Activated CD4-positive, alpha-beta T cell treated with anti-CD3 and anti-CD28 coated beads, Interleukin-2, amount 50 U/mL, for 24 hours (primary cell): ENCODE data around the gene KCNN3.

Source experiments
- DNase-seq, 2 donors: peaks; one replicate each; pipeline ENCODE4 v3.0.0-alpha.2; 2020; ENCODE audit warnings: low read depth in 1 of 2, low spot score in 1 of 2

KCNN3 gene

DNA sequence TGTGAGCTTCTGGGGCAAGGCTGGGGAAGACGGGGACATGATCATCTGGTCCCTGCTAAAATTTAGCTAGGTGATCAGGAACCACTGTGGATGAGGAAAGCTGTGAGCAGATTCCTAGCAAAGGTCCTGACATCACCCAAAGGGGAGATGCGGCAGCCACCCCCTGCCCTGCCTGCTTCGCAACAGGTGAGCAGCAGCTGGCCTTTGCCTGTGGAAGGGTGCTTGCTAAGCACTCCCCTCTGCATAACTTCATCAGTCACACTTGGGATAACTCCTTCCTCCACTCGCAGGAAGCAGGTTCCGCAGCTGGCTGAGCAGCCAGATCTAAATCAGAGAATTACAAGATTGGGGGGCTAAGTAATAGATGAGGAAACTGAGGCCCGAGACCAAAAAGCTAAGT, 51.2 kb downstream of the KCNN3 start:
- DNase-seq, result no peak

DNA sequence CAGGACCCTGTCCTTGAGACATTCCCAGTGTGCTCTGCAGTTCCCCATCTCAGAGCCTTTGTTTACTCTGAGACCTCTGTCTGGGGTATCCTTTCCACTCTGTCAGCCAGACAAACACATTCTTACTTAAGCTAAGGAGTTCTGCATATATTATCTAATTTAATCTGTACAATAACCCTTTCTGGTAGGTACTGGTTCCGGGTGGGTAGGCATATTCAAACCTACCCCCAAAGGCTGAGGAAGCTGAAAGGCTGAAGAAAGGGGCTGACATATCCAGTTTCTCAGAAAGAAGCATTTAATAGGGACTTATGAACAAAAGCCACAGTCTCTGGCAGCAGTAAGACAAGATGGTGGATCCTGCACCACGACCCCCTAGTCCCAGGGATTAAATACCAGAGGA, 53.1 kb downstream of the KCNN3 start:
- no peak for DNase-seq

DNA sequence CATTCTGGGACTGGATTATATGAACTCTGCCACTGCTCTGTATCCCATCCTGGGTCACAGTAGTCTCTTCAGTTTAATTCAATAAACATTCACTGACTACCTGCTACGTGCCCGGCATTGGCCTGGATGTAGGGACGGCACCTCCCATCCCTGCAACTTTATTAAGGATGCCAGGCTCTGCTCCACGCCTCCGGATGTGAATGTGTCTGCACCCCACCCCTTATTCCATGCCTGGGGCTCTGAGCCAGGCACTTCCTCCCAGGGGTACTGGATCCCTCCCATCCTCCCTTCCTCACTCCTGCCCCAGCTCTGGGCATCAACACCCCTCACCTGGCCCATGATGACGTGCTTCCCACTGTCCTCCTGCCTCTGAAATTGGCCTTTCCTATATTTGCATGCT, 53.7 kb downstream of the KCNN3 start:
- DNase-seq, result no peak

DNA sequence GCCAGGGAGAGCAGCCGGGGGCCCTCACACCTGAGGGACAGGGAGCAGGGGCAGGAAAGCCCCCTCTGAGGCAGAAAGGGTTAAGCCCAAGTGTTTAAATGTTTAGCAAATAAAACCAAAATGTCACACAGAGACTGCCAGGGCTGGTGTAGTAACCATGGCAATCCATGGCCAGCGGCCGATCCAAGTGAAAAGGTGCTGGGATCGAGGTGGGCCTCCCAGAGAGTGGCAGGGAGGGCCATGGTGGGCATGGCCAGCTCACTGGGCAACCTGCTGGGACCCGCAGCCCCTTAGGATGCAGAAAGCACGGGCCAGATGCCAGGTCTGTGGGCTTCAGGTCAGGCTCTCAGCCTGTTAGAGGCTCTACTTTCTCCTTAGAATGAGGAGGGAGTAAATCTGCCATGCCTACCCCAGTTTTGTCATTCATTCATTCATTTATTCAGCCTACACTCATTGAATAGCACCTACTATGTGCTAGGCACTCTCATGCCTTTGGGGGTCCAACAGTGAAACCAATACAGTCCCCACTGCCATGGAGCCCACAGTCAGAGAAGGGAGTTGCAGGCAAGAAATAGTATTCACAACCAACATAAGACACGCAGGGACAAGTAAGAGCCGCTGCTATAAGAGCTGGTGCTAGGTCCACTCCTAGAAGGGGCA, 56.1 kb downstream of the KCNN3 start:
- DNase-seq, result no peak

DNA sequence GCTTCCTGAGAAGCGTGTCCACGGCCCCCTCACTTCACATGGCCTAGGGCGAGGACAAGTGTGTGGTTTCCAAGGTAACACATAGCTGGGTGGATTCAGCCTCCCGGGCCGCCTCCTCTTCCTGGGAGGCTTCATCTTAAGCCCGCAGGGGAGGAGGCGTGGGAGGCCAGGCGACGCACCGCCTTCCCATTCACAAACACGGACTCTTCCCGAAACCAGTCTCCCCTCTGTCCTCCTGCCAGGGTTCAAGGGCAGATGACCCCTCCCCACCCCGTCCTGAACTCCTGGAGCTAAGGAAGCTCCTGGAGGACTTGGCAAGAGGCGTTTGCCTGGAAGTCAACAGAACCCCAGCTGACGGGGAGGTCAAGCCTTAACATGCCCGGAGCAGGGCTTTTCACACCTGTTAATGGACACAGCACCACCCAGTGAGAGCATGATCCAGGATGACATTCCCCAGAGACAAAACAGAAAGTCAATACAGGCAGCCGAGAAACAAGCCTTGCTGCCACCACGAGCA, 56.7 kb downstream of the KCNN3 start:
- DNase-seq, result no peak

DNA sequence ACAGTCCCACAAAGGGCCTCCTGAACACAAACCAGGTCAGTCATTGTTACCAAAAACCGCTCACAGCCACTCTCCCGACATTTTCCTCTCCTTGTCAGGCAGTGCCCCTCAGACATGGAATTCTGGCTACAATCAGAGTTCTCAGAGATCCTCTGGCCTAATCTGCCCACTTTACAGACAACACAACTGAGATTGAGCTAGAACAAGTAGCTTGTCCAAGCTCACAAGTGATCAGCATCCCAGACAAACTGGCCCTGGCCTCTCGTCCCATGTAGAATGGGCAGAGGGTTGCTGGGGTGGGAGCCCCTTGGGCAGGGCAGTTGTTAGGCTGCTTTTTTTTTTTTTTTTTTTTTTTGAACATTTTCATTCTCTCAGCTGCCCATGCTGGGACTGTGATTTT, 57.2 kb downstream of the KCNN3 start:
- DNase-seq, result no peak

- no peak for DNase-seq
These were observed 59.5 kb downstream of the KCNN3 start for GRCh38 chr1:154810571-154810970.

GRCh38 chr1:154809436-154810413, 60.4 kb downstream of the KCNN3 start:
- no peak for DNase-seq

DNA sequence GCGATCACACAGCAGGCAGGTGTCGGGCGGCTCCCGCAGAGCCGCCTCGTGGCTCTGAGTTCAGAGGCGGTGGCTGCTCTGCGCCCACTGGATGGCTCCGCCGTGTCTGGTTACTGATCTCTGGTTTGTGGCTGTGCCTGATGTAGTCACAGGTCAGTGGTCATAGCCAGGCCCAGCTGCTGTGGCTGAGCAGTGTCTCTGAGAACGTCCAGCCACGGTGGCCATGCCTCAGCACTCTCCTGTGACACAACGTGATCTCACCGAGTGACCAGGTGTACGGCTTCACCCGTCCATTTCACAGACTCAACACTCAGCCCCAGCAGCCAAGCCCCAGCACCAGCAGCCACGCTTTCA, 61.2 kb downstream of the KCNN3 start:
- no peak for DNase-seq

DNA sequence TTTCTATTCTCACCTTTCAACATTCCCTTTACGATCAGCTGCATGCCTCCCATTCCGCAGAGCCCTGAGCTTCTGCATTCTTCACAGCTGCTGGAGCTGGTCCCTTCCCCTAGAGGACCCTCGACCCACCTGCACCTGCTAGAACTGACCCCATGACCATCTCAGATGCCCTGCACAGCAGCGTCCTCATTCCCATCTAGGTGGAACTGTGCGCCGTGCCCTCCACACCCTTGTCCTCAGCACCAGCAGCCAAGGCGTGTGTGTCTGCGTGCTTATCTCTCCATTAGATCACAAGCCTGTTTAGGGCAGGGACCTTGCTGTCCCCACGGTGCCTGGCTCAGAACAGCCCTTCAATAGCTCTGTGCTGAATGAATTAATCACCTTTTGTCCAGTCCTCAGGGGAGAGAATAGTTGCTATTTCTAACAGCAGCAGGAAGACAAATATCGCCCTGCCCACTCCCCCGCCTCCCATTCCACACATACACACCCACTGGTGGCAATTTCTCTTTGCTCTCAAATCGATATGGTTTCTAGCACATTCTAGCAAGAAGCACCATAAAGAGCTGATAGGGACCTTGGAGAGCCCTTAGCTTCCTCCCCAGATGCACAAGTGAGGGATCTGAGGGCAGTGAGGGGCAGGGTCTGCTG, 61.7 kb downstream of the KCNN3 start:
- no peak for DNase-seq

DNA sequence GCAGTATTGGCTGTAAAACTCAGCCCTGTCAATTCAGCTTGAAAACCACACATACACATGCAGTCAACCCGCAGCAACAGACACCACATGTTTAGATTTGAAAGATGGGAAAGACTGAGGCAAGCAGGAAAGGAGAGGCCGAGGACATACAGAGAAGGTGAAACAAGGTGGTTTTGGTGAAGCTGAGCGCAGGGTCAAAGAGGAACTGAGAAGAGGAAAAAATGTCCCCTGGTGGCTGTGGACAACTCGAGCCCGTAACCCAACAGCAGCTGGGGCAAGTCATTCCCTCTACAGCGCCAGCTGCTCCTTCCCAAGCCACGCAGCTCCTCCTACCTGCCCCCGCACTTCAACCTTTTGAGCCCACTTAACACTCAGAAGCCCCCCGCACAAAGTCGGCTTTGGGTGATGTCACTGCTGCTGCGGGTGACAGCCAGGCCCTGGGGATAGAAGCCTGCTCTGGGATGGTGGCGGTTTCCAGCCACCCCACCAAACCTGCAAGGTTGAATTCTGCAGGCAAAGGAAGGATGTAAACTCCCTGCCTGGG, 63.0 kb downstream of the KCNN3 start:
- DNase-seq, result no peak

DNA sequence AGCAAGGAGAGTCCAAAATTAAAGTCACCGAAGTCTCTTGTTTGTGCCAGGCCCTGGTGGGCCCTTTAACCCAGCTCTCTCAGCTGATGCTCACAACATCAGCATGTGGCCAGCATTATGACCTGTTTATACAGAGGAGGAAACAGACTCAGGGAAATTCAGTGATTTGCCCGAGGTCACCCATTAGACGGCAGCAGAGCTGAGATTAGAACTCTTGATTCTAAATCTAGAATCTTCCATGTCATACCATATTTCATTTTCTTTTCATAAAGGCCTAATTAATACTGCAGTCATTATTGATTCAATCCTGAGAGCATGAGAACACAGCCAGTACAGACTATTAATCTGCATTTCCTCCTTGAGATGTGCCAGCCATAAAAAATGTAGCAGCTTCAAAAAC, 63.7 kb downstream of the KCNN3 start:
- no peak for DNase-seq

- DNase-seq, result no peak
These were observed 66.8 kb downstream of the KCNN3 start for GRCh38 chr1:154802982-154803920.

GRCh38 chr1:154802336-154802969, 67.6 kb downstream of the KCNN3 start:
- no peak for DNase-seq

DNA sequence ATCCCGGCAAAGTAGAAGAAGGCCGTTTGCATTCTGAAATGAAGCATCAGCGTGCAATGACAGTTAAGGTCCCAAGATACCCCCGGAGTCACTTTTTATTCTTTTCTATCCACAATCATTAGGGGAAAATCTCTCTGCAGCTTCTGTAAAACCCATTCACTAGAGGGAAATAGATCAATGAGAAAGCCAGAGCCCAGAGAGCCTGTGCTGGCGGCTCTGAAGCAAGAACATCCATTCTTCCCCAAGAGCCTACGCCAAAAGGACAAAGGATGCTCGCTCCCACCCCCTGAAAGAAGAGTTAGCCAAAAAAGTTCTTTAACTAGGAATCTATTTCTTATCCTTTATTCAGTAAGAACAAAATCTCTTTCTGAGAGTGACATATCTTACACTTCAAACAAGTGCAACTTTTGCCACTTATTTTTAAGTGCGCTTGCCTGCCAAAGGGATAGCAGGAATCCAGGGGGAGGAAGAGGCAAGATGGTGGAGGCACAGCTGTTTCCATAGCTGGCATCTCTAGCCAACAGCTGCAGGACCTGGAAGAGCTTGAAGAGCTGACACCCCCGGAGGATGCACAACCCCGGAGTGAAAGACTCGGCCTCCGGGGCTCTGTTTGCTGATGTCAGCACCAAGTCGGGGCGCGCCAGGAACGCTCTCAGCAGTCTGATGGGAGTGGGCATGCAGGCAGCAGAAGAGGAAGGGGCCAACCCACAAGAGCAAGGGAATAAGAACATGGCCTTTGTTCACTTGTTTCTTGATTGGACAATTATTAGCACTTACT, 68.7 kb downstream of the KCNN3 start:
- DNase-seq, result no peak

GRCh38 chr1:154799188-154799587, 70.9 kb downstream of the KCNN3 start:
- DNase-seq, result no peak

- DNase-seq, result no peak
These were observed 71.4 kb downstream of the KCNN3 start for GRCh38 chr1:154798645-154799044.

DNA sequence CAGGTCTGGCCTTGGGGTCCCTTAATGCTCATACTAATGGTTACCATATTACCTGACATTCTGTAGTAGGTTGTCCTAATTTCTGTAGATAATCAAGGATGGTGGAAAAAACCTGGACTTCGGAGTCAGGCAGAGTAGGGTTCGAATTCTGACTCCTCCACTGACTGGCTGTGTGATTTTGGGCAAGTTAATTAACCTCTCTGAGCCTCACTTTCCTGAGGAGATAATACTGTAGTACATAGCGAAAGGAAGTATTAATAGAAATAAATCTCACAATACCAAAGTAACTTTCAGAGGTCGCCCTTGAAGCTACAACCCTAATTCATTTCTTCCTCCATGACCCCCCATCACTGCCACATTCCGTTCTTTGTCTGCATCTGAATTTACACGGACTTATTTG, 72.9 kb downstream of the KCNN3 start:
- no peak for DNase-seq

GRCh38 chr1:154796303-154796892, 73.7 kb downstream of the KCNN3 start:
- no peak for DNase-seq
